ENCODE data around the gene SPRR4.
"Not testable (repeated sequence)": the region's sequence is repeated elsewhere in the genome, so short reads cannot be mapped to it uniquely, and the experiment has no call there.

SPRR4 gene

DNA sequence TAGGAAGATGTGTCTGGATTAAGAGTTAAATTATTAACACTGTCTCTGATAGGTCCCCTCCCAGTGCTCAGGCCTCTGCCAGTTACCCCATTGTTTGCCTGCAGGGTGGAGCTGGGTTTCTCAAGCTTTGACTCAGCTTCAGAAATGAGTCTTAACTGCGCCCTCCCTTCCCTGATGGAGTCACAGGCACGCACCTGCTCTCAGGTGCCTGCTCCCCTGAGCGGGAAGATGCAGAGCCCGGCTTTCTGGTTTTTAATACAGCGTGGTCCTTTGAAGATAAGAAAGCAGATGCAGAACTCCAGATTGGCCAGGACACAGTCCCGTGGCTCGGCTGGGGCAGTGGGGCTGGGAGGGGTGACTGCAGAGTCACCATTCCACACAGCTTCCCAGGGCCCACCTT is 3.2 kb upstream of the SPRR4 start:
- DNase-seq = no peak

- no peak for DNase-seq
Observed at GRCh38 chr1:152968248-152968647, 2.2 kb upstream of the SPRR4 start.

DNA sequence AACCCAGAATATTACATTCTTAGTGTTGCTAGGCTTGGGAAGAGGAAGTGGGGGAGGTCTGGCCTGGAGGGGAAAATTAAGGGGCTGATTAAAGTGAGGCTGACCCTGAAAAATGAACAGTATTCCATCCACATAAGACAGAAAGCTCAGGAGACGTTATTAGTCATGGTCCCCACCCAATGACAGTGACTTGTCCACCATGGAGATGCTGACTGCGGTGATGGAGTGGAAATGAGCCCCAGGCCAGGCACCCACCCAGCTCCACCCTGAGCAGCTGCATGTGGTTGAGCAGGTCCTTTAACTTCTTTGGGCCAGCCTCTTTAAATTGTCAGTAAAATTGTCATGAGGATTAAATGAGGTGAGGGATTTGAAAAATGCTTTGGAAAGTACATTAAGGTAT is 1.4 kb upstream of the SPRR4 start:
- DNase-seq = no peak

DNA sequence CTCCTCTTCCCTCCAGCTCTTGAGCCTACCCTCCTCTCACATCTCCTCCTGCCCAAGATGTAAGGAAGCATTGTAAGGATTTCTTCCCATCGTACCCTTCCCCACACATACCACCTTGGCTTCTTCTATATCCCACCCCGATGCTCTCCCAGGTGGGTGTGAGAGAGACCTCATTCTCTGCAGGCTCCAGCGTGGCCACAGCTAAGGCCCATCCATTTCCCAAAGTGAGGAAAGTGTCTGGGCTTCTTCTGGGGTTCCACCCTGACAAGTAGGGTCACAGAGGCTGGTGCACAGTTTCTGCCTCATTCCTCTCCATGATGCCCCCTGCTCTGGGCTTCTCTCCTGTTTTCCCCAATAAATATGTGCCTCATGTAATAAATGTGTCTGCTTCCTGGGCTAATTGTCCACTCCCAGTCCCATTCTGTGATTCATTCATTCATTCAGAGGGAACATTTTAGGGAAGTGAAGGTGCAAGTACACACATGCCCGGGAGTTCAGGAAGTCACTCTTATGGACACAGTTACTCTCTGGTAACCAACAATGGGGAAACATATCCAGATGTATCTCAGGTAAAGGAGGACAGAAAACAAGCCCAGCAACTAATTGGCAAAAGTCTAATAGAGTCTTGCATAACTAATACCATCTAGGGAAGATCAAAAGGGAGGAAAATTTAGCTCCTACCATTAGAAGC is 1.9 kb downstream of the SPRR4 start:
- no peak for DNase-seq

DNA sequence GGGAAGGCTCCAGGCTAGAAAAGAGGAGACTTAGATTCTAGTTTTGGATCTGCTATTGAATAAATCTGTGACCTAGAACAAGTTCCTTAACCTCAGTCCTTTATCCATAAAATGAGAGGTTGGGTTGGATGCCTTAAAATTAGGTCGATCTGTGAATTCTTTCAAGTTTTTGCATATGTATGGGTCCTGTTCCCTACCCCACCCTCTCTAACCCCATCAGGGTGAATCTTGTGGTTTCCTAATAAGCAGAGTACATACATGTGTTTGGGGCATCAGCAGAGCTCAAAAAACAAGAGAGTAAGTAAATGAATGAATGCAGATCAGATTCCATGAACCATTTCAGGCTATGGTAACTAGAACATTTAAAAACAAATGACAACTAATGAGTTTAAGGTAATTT is 6.2 kb downstream of the SPRR4 start:
- no peak for DNase-seq

- DNase-seq = no peak
Observed at GRCh38 chr1:152977614-152978013, 7.2 kb downstream of the SPRR4 start.

GRCh38 chr1:152980676-152981075 is 10.2 kb downstream of the SPRR4 start:
- no peak for DNase-seq

- DNase-seq = no peak
Observed at GRCh38 chr1:152981146-152981871, 10.9 kb downstream of the SPRR4 start.

DNA sequence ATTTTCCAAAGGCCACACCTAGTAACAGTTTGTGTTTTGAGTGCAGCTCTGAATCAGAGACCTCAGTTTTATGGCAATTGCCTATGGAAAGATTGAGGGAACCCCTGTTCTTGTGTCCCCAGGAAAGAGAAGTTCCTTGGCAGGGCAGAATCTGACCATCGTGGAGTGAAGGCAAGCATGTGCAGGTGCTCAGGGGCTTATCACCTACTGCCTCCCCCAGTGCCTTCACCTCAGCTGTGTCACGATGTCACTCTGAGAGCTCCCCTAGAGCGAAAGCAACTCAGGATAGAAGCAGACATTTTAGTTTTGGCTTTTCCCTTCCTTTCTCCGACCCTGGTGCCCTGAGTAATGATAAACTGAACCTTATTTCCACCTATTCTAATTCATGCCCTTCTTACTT is 11.6 kb downstream of the SPRR4 start:
- DNase-seq = no peak

DNA sequence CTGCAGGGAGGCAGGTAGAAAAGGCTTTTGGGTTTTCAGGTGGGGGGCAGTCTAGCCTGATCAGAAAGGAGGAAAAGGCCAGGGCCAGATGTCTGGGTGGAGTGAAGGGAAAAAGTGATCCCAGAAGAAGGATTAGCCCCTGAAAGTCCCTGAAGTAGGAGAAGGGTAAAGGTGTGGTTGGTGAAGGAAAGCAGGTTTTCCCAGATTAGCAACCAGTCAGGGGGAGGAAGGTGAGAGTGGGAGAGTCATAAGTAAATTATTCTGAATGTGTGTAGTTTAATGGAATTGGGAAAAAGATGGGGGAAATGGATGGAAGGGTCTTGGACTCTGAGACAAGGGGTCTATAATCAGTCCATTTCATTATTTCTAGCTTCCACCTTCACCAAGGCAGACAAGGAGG is 12.8 kb downstream of the SPRR4 start:
- no peak for DNase-seq

DNA sequence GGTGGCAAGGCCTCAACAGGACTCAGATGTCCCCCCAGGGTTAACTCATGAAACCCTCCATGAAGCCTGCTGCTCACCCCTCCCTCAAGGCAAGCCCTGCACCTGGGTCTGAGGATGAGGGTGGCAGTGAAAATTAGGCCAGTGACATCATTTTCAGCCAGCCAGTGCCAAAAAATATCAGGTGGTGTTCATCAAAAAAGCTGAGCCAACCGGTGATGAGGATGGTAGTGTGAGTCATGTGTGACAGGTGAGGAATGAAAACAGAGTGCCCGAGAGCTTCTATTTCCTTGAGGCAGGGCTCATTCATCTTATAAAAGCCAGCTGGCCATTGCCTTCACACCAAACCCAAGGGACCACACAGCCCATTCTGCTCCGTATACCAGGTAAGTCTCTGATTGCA is 13.3 kb downstream of the SPRR4 start, which contains the start of gene SPRR1A:
Gene SPRR1A (plus strand): TSS at position 339 of the 400 bp plus-strand sequence. CDS start 1,150 bp downstream, outside the sequence.
- DNase-seq = no peak

DNA sequence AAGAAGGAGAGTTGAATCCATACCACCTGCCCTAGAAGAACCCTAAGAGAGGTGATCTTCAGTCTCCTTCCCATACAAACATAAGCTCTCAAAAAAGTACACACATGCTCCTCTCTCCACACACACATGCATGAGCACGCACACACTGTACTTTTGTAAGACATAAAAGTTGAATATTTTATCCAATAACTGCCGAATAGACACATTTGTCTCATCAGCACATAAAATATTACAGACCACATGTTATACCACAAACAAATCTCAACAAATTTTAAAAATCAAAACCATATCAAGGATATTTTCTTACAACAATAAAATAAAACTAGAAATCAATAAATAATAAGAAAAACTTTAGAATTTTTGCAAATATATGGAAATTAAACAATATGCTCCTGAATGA is 16.1 kb downstream of the SPRR4 start:
- DNase-seq = no peak

DNA sequence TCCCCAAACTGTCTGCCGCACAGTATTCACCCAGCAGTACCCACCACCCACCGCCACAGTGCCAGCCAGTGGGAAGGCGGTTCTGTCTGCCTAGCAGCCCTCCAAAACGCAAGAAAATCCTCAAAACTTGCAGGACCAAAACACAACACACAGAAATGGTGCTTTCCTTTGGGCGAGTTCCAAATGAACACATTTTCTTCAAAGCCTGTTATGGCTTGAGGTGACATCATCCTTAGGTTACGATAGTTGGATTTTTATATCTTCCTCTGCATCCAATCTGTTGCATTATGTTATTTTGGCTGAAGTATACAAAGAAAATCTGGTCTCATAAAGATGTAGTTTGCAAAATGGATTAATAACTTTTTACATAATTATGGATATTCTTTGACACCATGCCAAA is 22.7 kb downstream of the SPRR4 start:
- DNase-seq = no peak

GRCh38 chr1:152995842-152996241 is 25.4 kb downstream of the SPRR4 start:
- no peak for DNase-seq

GRCh38 chr1:152996633-152997400 is 26.4 kb downstream of the SPRR4 start:
- DNase-seq = no peak

GRCh38 chr1:152997901-152998300 is 27.5 kb downstream of the SPRR4 start:
- no peak for DNase-seq

GRCh38 chr1:152998476-152998875 is 28.0 kb downstream of the SPRR4 start:
- DNase-seq = no peak

DNA sequence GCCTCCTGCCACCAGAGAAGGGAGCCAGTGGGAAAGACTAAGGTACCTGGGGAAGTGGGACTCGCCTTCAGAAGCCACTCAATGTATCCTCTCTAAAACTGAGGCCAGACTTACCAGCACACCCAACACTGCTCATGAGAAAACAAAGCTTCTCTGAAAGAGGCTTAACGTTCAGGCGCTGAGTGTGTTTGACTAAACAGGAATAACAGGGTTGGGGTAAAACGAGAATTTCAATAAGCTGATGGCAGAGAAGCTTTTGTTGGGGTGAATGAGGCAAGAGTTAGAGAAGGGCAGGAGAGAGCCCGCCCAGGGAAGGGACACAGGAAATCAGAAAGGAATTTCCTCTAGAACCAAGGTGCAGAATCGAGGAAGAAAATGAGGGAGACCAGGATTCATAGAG is 29.4 kb downstream of the SPRR4 start:
- DNase-seq = no peak

DNA sequence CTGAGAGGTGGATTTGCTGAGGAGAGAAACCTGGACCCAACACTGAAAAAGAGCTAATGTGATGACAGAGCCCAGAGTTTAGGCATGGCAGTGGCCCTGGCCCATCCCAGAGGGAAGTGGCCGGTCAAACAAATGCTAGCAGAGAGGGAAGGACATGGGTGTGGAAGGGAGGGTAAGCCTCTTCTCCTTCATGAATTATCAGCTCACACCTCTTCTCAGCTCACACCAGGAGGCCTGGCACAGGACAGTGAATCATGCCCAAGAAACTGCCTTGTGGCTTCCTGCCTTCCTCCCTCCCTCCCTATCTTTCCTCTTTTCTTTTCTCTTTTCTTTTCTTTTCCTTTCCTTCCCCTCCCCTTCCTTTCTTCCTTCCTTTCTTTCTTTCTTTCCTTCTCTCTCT is 29.8 kb downstream of the SPRR4 start:
- DNase-seq = no peak

GRCh38 chr1:153001382-153001781 is 30.9 kb downstream of the SPRR4 start, which contains the start of gene SPRR3:
Gene SPRR3, plus strand, starts transcription at chr1:153001749. Its CDS starts 1,272 bp downstream, at chr1:153003021.
- DNase-seq = no peak

- not testable (repeated sequence) for DNase-seq
Observed at GRCh38 chr1:153011235-153011758, 40.8 kb downstream of the SPRR4 start.

GRCh38 chr1:153021829-153022228 is 51.4 kb downstream of the SPRR4 start:
- DNase-seq = not testable (repeated sequence)
